VCaP (cell line): ENCODE results near the gene PCCB.
"Not testable (repeated sequence)": the region's sequence is repeated elsewhere in the genome, so short reads cannot be mapped to it uniquely, and the experiment has no call there.

Experiments
- H3K27ac ChIP-seq: fragments of 450-650 bp; 2 replicates; pipeline ENCODE4 v1.5.1; 2017
- CTCF ChIP-seq: fragments of 450-650 bp; conservative IDR thresholded peaks from 2 replicates; pipeline ENCODE4 v1.5.1; 2017; ENCODE audit warnings: mild to moderate bottlenecking, moderate library complexity

Gene PCCB

GRCh38 chr3:136263251-136263650 is 13.1 kb downstream of the PCCB start:
- TF ChIP-seq CTCF, result no peak
- no peak overlapping the region for H3K27ac ChIP-seq

GRCh38 chr3:136266468-136267125 is 16.5 kb downstream of the PCCB start:
- H3K27ac ChIP-seq, result not testable (repeated sequence)

- no peak overlapping the region for H3K27ac ChIP-seq
- TF ChIP-seq CTCF, result no peak
Measured at GRCh38 chr3:136267235-136267634, 17.1 kb downstream of the PCCB start.

GRCh38 chr3:136270179-136270578 is 20.0 kb downstream of the PCCB start:
- no peak for TF ChIP-seq CTCF
- H3K27ac ChIP-seq, result no peak overlapping the region

- H3K27ac ChIP-seq, result not testable (repeated sequence)
Measured at GRCh38 chr3:136271626-136272025, 21.5 kb downstream of the PCCB start.

GRCh38 chr3:136276049-136276755 is 26.1 kb downstream of the PCCB start:
- no peak for TF ChIP-seq CTCF
- H3K27ac ChIP-seq, result no peak overlapping the region

GRCh38 chr3:136277115-136277514 is 27.0 kb downstream of the PCCB start:
- H3K27ac ChIP-seq, result no peak overlapping the region

GRCh38 chr3:136277634-136278033 is 27.5 kb downstream of the PCCB start:
- no peak for TF ChIP-seq CTCF

More at GRCh38 chr3:136277115-136277514, 27.0 kb downstream of the PCCB start:
- TF ChIP-seq CTCF, result no peak

More at GRCh38 chr3:136277634-136278033, 27.5 kb downstream of the PCCB start:
- H3K27ac ChIP-seq, result no peak overlapping the region
